Aorta (tissue), 5 donors: ENCODE results near the gene B4GALT7. TPM values are rescaled to one million over a fixed set of nuclear protein-coding genes. Genes with fewer than 3 reads are reported as not detected.

Source experiments
- ATAC-seq: fragments of 200-7000 bp; cut with Tn5 transposase; one replicate; pipeline ENCODE4 v1.9.1; 2022; ENCODE audit warnings: moderate library complexity; ENCODE audit not compliant: low FRiP score
- DNase-seq, 2 donors: peaks; one replicate each; pipeline ENCODE4 v3.0.0-alpha.2; 2020
- H3K27ac ChIP-seq, 2 donors: one replicate each; pipeline ENCODE4 v1.5.1; 2013; ENCODE audit warnings: low read length in 2 of 2, mild to moderate bottlenecking in 2 of 2, moderate library complexity in 2 of 2, control low read depth in 1 of 2, inconsistent platforms in 1 of 2, low read depth in 1 of 2
- H3K27me3 ChIP-seq, 2 donors: one replicate each; pipeline ENCODE4 v1.6.1; 2013; ENCODE audit warnings: control low read depth in 1 of 2, low read length in 1 of 2, mild to moderate bottlenecking in 1 of 2, moderate library complexity in 1 of 2; ENCODE audit not compliant: insufficient read depth in 2 of 2, control insufficient read depth in 1 of 2
- H3K36me3 ChIP-seq, 2 donors: one replicate each; pipeline ENCODE4 v1.6.1; 2013; ENCODE audit warnings: control low read depth in 1 of 2, low read length in 1 of 2, mild to moderate bottlenecking in 1 of 2; ENCODE audit not compliant: insufficient read depth in 2 of 2, control insufficient read depth in 1 of 2
- H3K4me1 ChIP-seq, 2 donors: one replicate each; pipeline ENCODE4 v1.6.1; 2013; ENCODE audit warnings: low read length in 2 of 2, control low read depth in 1 of 2, mild to moderate bottlenecking in 1 of 2, moderate library complexity in 1 of 2; ENCODE audit not compliant: insufficient read depth in 2 of 2, control insufficient read depth in 1 of 2
- H3K4me3 ChIP-seq, 2 donors: one replicate each; pipeline ENCODE4 v1.5.1; 2013; ENCODE audit warnings: low read length in 2 of 2, control low read depth in 1 of 2, mild to moderate bottlenecking in 1 of 2
- H3K9me3 ChIP-seq: one replicate; pipeline ENCODE4 v1.6.1; 2013; ENCODE audit warnings: mild to moderate bottlenecking, low read length; ENCODE audit not compliant: control insufficient read depth
- WGBS, 2 donors: extraction: QIAGEN DNeasy Blood & Tissue Kit; methylation state at CpG; one replicate each; pipeline ENCODE4 v1.1.7; 2013; 5-methylcytosine and 5-hydroxymethylcytosine counted together
- intact Hi-C, 2 donors: fragments of 100-400 bp; cut with DNase I; formaldehyde crosslinking; loops; one replicate each; pipeline versions ENCODE4 v1.14.2 to v1.15.0; 2022
- polyA plus RNA-seq, 2 donors: library from polyadenylated mRNA; stranded (reverse); fragments of 200-250 nt; gene quantifications; one replicate each; pipeline ENCODE4 v1.2.3, GENCODE V29; 2013
- total RNA-seq, 2 donors: library from RNA; stranded (reverse); fragmentation: NEBNext Ultra II Directional; extraction: Animal tissue kit (Norgen Biotek cat#: 25700); gene quantifications; one replicate each; pipeline ENCODE4 v1.2.1, GENCODE V29; 2021
- donor health status: healthy with polysubstance abuse.
- donor health status: Bipolar disorder and iron deficiency.
- donor health status: DM: no; HTN: no; CAD: no.
- donor health status: DM: no; HTN: no; CAD: no.
- donor health status: DM: yes; HTN: yes; CAD: no.

B4GALT7 gene
- total and polyA plus RNA-seq, 4 donors: 18.9 to 36.8 (median 20.8) TPM

DNA sequence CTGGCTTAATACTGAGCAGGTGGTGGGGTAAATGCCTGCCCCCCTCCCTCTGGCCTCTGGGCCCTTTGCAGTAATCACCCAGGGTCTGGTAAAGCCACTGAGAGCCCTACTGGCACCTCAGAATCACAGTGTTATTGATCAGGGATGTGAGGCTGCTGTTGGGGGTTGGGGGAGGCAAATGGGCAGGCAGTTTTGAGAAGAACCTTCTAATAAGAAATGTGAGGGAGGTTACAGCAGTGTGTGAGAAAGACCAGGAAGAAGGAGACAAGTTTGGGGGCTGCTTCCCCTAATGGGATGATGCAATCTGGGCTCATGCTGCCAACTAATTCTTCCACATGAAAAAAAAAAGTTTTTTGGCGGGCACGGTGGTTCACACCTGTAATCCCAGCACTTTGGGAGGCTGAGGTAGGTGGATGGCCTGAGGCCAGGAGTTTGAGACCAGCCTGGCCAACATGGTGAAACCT lies 3.1 kb upstream of the B4GALT7 start:
- 89 to 100% methylated on average over 2 of the region's 2 CpGs for WGBS, 2 donors
- H3K27me3 ChIP-seq: no peaks in the 10 kb centered on the region
- ATAC-seq (no peak), DNase-seq (no peak)
- peaks cover 0 to 4% of the 10 kb centered on the region in 2 donors for H3K36me3 ChIP-seq
- H3K4me1 ChIP-seq: no peaks in the 10 kb centered on the region
- no peak overlapping the region for H3K4me3 ChIP-seq
- no peak overlapping the region for H3K27ac ChIP-seq
- intact Hi-C loops: no loop called here
- H3K9me3 ChIP-seq: no peaks in the 10 kb centered on the region

DNA sequence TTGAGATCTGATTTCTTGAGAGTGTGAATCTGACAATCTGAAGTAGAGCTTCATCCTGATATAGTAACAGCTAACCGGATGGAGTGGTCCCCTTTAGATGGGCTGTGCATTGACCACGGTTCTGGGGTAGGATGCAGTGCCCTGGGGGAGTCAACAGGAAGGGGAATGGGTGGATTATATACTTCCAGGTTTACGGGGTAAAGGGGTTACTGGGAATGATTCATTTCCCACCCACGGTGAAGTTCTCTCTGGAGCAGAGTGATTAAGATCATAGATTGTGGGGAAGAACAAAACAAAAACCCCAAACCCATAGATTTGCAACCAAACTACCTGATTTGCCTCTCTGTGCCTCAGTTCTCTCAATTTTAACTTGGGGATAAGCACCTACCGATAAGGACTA lies 1.5 kb upstream of the B4GALT7 start:
- intact Hi-C loops: no loop called here
- Histone ChIP-seq H3K36me3 (peaks cover 0 to 4% of the 10 kb centered on the region in 2 donors), H3K9me3 (no peaks in the 10 kb centered on the region), H3K27ac (no peak overlapping the region), H3K4me1 (no peaks in the 10 kb centered on the region), H3K27me3 (no peaks in the 10 kb centered on the region), H3K4me3 (no peak overlapping the region)
- ATAC-seq (no peak), DNase-seq (no peak)
- 47 to 48% methylated on average over 5 of the region's 5 CpGs for WGBS, 2 donors

DNA sequence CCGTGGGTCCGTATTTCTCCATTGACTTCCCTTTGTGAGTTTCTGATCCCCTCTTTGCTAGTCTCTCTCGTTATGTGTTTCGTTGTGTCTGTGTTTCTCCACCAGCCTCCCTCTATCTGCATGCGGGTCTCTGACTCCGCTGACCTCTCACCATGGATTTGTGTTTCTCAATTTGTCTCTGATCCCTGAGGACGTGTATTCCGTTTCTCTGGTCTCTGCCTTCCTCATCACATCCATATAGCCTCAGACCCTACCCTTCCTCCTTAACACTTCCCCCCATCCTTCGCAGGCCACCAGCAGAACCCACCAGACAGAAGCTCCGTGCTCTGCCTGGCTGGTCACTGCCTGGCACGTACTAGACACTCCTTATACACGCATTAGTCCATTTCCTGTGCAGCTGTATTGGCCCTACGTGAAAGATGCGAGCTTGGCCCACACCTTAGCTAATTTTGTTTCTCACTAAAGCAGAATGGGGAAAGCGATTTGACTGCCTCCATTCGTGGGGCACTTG lies 631 bp downstream of the B4GALT7 start:
- Histone ChIP-seq H3K27me3 (no peaks in the 10 kb centered on the region), H3K9me3 (no peaks in the 10 kb centered on the region), H3K4me3 (peak overlapping the region; percentile 60 to 90), H3K4me1 (no peaks in the 10 kb centered on the region), H3K36me3 (peaks cover 0 to 2% of the 10 kb centered on the region in 2 donors), H3K27ac (peak overlapping the region in 1 of 2 donors; percentile 42)
- intact Hi-C loops: loop anchor here in 1 of 2 donors (10.0 kb wide), 1 partner anchor 564 kb away; no protein-coding TSS in a partner anchor
- WGBS, 2 donors: 3% methylated on average over 16 of the region's 16 CpGs
- DNase-seq (no peak), ATAC-seq (no peak)

DNA sequence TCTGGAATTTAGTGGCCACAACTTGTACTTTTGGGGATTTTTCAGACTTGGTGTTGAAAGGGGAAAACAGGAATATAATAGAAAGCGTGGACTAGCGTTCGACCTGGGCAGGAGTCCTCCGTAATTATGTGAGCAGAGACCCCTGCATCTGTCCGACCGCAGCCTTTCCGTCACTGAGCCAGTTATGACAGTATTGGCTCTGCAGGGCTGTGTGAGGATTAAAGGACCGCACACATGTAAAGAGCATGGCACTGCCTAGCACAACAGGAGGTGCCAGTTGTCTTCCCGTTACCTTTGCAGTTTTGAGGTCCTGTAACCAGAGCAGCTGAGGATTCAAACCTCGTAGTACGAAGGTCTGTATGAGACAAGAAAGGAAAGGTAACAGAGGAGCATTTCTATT lies 1.2 kb downstream of the B4GALT7 start:
- H3K4me3 ChIP-seq: no peak overlapping the region
- intact Hi-C loops: loop anchor here in 1 of 2 donors (10.0 kb wide), 1 partner anchor 564 kb away; no protein-coding TSS in a partner anchor
- no peak overlapping the region for H3K27ac ChIP-seq
- no peaks in the 10 kb centered on the region for H3K4me1 ChIP-seq
- H3K27me3 ChIP-seq: no peaks in the 10 kb centered on the region
- H3K9me3 ChIP-seq: no peaks in the 10 kb centered on the region
- peaks cover 0 to under 1% of the 10 kb centered on the region in 2 donors for H3K36me3 ChIP-seq
- DNase-seq: no peak
- 86 to 89% methylated on average over 11 of the region's 11 CpGs for WGBS, 2 donors
- no peak for ATAC-seq

DNA sequence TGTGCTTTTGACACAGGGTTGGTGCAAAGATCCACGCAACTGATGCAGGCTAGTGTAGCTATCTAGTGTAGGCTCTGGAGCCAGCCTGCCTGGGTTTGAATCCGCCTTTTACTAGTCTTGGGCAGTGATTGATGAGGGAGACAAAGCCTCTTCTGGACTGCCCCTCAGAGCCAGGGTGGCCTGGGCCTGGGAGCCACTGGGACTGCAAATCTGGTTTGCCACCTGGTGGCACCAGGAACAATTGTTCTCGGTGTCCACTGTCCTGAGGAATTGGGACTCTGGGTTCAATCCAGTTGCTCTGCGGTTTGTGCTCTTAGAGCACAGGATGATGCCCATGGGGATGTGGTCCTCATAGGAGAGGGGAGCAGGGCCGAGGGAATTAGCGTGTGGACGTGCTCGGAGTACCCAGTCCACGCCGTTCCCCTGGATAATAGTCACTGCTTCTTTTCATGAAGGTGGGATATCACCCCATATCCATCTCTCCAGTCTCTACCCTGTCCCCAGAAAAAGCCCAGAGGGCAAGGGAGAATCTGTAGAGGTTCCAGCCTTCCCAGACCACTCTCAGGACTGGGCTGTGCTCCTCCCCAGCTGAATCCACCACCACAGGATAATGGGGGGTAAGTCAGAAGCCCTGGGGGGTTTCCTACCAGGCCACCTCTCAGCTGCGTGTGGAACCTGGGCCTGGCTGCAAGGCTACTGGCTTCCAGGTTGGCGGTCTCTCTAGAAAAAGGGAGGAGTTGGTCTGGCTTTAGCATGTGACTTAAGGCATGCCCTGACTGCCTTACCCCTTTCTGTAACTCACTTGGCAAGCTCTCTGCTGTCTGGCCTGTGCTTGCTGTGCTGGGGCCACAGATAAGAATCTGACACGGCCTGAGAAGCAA lies 1.9 kb downstream of the B4GALT7 start:
- Histone ChIP-seq H3K36me3 (no peaks in the 10 kb centered on the region), H3K27ac (no peak overlapping the region), H3K27me3 (no peaks in the 10 kb centered on the region), H3K4me3 (no peak overlapping the region), H3K4me1 (no peaks in the 10 kb centered on the region), H3K9me3 (no peaks in the 10 kb centered on the region)
- no peak for DNase-seq
- ATAC-seq: no peak
- WGBS, 2 donors: 78 to 79% methylated on average over 13 of the region's 13 CpGs
- intact Hi-C loops: loop anchor here in 1 of 2 donors (10.0 kb wide), 1 partner anchor 563 kb away; no protein-coding TSS in a partner anchor

DNA sequence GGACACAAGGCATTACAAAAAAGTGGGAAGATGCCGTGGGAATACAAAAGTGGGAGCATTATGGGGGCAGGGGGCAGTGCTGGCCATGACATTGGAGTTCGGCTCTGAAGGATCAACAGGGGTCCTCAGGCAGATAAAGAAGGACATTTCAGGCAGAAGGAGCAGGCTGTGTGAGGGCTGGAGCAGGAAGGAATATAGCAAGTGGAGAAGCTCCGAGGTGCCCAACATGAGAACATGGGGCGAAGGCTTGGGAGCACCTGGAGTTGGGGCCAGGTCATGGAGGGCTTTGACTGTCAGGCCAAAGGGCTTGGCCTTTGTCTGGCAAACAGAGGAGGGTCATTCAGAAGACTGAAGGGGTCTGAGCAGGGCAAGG lies 2.5 kb downstream of the B4GALT7 start:
- no peak overlapping the region for H3K27ac ChIP-seq
- no peaks in the 10 kb centered on the region for H3K27me3 ChIP-seq
- no peaks in the 10 kb centered on the region for H3K9me3 ChIP-seq
- no peak for DNase-seq
- H3K4me3 ChIP-seq: no peak overlapping the region
- no peaks in the 10 kb centered on the region for H3K36me3 ChIP-seq
- H3K4me1 ChIP-seq: no peaks in the 10 kb centered on the region
- ATAC-seq: no peak
- intact Hi-C loops: loop anchor here in 1 of 2 donors (10.0 kb wide), 1 partner anchor 562 kb away; no protein-coding TSS in a partner anchor
- 81 to 85% methylated on average over 4 of the region's 4 CpGs for WGBS, 2 donors

DNA sequence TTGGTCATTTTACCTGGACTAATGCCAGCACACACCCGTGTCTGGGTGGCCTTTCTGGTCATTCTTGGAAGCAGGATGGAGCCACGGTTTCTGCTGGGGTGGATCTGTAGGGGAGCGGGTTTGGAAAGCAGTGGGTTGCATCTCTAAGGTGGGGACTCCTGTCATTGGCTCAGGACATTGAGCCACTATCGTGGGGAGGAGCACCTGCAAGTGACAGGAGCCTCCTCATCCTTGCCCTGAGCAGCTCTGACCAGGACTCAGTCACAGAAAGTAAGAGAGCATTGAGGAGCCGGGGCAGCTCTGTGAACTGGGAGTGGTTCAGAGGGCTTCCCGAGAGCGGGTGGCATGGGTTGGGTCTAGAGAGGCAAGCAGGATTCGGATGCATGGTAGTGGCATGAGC lies 3.7 kb downstream of the B4GALT7 start:
- DNase-seq: no peak
- Histone ChIP-seq H3K27me3 (no peaks in the 10 kb centered on the region), H3K9me3 (no peaks in the 10 kb centered on the region), H3K4me3 (no peak overlapping the region), H3K4me1 (no peaks in the 10 kb centered on the region), H3K27ac (no peak overlapping the region), H3K36me3 (no peaks in the 10 kb centered on the region)
- ATAC-seq: no peak
- intact Hi-C loops: loop anchor here in 1 of 2 donors (10.0 kb wide), 1 partner anchor 561 kb away; no protein-coding TSS in a partner anchor
- 76 to 79% methylated on average over 8 of the region's 8 CpGs for WGBS, 2 donors

DNA sequence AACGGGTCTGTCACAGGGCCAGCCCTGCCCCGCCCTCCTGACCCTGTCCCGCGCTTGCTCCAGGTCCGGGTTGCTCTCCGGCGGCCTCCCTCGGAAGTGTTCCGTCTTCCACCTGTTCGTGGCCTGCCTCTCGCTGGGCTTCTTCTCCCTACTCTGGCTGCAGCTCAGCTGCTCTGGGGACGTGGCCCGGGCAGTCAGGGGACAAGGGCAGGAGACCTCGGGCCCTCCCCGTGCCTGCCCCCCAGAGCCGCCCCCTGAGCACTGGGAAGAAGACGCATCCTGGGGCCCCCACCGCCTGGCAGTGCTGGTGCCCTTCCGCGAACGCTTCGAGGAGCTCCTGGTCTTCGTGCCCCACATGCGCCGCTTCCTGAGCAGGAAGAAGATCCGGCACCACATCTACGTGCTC lies 4.2 kb downstream of the B4GALT7 start:
- Histone ChIP-seq H3K9me3 (no peaks in the 10 kb centered on the region), H3K4me3 (no peak overlapping the region), H3K36me3 (no peaks in the 10 kb centered on the region), H3K4me1 (no peaks in the 10 kb centered on the region), H3K27ac (no peak overlapping the region), H3K27me3 (no peaks in the 10 kb centered on the region)
- intact Hi-C loops: loop anchor here in 1 of 2 donors (10.0 kb wide), 1 partner anchor 561 kb away; no protein-coding TSS in a partner anchor
- ATAC-seq: no peak
- no peak for DNase-seq
- 91 to 92% methylated on average over 21 to 27 of the region's 27 CpGs for WGBS, 2 donors
